G401 (cell line): ENCODE measurements around the gene APH1B. TPM values are rescaled to one million over a fixed set of nuclear protein-coding genes. Genes with fewer than 3 reads are reported as not detected.
"Not testable (repeated sequence)": the region's sequence is repeated elsewhere in the genome, so short reads cannot be mapped to it uniquely, and the experiment has no call there.

Experiments
- DNase-seq: peaks from one replicate; pipeline ENCODE4 v3.0.0-alpha.2; 2015; ENCODE audit warnings: low spot score
- in situ Hi-C: cut with HindIII; loops from 2 replicates; pipeline ENCODE4 v1.10.0; 2016; ENCODE audit warnings: low sequenced_read_pairs, mixed read lengths
- total RNA-seq: library from RNA; depleted of rRNA; stranded (reverse); fragments of >200 nt; shearing (Covaris generic); gene quantifications from 2 replicates; pipeline ENCODE4 v1.2.3, GENCODE V29; 2014

APH1B gene
- total RNA-seq, 1 experiment from 2014 or later, result 7.4 TPM

- DNase-seq, result peak; percentile 22
- in situ Hi-C loops, result no loop called here
Measured at GRCh38 chr15:63322541-63322940, 45.1 kb downstream of the APH1B start.

DNA sequence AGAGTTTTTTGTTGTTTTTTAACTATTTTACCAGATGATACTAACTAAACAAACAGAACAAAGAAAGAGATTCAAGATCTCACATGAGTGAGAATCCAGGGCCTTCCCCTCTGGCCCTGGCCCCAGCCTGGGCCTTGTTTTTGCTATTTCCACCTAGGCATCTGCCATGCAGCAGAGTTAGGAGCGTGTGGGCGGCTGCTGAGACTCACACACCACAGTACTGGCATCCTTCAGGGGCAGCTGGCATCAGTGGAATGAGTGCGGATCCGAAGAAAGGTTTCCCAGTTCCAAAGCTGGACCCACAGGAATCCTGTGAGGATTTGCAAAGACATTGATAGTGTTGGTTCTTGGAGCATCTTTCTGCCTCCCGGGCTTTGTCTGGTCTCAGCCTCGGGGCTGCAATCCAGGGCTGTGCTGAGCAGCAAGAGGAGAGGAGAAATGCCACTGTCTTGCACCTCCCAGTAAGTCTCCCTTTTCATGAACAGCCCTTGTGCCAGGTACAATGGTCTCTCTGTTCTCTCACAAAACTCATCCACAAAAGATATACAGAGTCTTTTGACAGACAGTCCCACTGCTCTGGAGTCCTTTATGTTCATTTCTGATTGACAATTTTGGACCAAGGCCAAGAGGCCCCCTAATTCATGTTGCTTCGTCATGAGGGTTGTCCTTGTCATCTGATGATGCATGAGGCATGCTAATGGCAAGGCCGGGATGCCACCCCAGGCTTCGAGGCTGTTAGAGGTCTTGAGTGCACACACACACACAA is 46.6 kb downstream of the APH1B start:
- in situ Hi-C loops, result no loop called here
- DNase-seq, result peak; percentile 60

- DNase-seq, result no peak
- in situ Hi-C loops, result no loop called here
Measured at GRCh38 chr15:63324770-63325169, 47.4 kb downstream of the APH1B start.

- DNase-seq, result no peak
- in situ Hi-C loops, result no loop called here
Measured at GRCh38 chr15:63327648-63328421, 50.4 kb downstream of the APH1B start.

DNA sequence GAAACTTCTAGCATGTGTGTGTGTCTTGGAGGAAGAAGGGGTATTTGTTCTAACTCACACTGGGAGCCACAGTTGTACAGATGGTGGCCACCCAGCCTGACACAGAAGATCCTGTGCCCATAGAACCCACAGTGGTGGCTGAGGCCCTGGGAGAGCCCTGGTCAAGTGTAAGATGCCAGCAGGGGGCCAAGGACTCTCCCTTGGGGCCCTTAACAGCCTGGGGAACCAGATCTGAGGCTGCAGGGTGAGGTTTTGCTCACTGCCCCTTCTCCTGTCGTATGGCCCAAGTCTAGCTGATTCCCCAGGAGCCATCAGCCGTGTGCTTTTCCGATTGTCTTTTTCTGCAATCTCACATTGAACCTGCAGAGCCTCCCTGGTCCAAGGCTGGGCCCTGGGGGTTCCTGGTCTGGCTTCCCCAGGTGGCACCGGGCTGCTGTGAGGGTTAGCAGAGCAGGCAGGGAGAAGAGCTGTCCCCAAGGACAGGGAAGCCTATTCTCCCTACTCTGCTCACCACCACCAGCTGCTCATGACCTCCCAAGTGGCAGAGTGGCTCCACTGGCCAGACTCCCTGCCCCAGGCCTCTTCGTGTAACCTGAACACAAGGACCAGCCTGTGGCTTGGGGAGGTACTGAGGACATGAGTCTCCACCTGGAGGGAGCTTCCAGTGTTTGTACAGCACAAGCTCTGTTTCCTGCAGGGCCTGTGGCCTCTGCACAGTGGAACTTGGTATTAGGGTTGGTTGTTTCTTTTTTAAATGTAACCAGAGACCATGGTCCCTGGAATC is 52.4 kb downstream of the APH1B start:
- no peak for DNase-seq
- in situ Hi-C loops, result no loop called here

- in situ Hi-C loops, result no loop called here
- DNase-seq, result no peak
Measured at GRCh38 chr15:63330926-63331325, 53.5 kb downstream of the APH1B start.

- DNase-seq, result no peak
- in situ Hi-C loops, result no loop called here
Measured at GRCh38 chr15:63331456-63331855, 54.1 kb downstream of the APH1B start.

GRCh38 chr15:63332367-63333124 is 55.1 kb downstream of the APH1B start:
- in situ Hi-C loops, result no loop called here
- no peak for DNase-seq

- no peak for DNase-seq
- in situ Hi-C loops, result no loop called here
Measured at GRCh38 chr15:63334821-63335220, 57.4 kb downstream of the APH1B start.

DNA sequence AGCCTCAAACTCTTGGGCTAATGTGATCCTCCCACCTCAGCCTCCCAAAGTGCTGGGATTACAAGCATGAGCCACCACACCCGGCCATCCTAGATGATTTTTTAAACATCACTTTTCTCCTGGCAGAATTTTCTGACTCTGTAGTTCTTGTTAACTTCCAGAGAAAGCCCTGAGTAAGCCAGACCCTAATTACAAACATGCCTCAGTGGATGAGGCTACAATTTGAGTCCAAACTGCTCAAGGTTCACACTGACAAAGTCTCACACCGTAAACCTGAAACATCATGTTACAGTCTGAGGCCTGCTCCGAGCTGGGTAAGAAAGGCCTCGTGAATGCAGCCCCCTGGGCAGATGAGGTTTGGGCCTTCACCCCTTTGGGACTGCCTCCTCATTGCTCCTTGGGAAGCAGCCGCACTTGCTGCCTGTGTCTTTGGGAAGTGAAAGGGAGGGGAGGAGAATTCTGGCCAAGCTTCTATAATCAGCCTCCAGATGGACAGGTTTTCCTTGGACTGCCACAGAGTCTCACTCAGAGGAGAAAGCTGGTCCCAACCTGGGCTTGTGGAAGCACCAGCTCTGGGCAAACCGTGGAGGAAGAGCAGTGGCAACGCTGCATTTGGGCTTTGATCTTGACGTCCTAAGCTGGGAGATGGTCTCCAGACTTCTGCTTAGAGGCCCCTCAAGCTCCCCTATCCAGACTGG is 58.3 kb downstream of the APH1B start:
- DNase-seq, result peak; percentile 91
- in situ Hi-C loops, result no loop called here

- no peak for DNase-seq
- in situ Hi-C loops, result no loop called here
Measured at GRCh38 chr15:63337046-63337445, 59.6 kb downstream of the APH1B start.

- no peak for DNase-seq
- in situ Hi-C loops, result no loop called here
Measured at GRCh38 chr15:63338170-63338569, 60.8 kb downstream of the APH1B start.

DNA sequence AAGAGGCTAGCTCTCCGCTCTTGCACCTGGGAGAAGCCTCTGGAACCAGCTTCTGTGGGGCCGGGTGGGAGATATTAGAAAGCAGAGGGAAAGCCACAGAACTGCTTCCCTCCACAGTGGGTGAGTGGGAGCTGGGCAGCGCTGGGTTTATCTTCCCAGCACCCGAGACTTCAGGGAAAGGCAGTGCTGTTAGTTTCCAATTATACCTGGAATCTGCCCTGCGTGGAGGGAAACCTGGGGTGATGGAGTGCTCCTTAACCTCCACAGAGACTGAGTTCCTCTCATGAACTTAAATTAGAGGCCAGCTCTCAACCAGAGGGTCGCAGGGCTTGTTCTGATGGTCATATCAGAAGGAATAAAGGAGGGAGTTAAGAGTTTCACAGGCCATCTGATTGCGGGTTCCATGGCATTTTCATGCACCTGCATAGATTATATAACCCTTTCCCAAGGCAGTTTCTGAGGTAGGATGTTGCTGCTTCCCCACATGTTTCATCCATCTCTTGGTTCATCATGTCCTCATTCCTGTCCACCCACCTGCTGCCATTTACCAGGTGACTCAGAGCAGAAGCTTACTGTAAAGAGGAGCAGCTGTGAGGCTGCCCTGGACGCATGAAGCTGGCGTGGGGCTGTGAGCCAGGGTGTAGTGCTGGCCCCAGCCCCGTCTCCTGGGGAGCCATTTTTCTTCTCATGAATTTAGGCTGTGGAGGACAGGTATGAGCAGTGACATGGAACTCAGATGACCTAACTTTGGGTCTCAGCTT is 61.8 kb downstream of the APH1B start:
- no peak for DNase-seq
- in situ Hi-C loops, result no loop called here

- in situ Hi-C loops, result no loop called here
- DNase-seq, result no peak
Measured at GRCh38 chr15:63339836-63340235, 62.4 kb downstream of the APH1B start.

DNA sequence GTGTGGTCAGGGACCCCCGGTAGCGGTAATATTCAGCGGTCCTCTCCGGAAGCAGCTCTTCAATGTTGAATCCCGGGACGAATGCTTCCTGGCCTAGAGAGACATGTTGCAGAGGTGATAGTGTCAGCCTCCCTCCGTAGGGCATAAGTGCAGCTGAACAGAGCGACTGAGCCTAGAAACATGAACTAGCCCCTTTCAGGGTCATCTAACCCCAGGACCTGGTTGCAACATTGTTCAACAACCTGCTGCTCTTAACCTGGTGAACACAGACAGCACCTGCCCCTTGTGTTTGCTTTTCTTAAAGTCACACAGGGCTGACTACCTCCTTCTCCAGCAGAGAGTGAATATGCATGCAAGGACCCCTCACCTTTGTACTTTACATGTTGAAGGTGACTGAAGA is 62.9 kb downstream of the APH1B start:
- in situ Hi-C loops, result no loop called here
- no peak for DNase-seq

DNA sequence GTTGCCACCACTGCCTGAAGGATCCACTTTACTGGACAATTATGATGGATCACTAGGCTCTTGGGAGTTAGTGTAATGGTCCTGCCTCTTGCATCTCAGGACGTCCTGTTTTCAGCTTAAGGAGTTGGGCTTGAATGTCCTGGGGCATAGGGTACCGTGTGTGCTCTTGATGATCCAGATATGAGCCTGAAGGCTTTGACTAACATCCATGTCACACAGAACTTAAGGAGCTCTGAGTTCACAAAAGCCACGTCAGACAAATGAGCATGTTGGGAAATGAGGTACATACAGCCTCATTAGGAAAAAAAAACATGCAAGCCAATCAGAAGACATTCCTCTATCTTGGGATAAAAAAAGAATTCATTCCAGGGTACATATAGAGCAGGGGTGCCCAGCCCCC is 63.5 kb downstream of the APH1B start:
- in situ Hi-C loops, result no loop called here
- DNase-seq, result no peak

DNA sequence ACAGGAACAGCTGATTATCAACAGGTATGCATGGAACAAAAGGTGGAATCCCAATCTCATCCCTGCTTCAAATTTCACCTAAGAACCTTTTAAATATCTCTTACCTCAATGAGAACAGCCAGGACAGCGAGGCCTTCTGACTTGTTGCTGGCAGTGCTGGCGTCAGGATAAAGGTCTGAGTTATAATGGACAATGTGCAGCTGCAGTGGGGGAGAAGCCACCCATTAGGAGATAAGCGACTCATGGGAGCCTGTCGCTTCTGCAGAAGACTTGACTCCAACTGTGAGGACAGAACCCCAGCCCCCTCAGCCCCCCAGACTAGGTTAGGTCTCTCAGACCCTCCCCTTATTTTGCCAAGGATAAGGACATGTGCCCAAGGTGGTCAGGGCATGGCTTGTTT is 64.5 kb downstream of the APH1B start:
- DNase-seq, result no peak
- in situ Hi-C loops, result no loop called here

DNA sequence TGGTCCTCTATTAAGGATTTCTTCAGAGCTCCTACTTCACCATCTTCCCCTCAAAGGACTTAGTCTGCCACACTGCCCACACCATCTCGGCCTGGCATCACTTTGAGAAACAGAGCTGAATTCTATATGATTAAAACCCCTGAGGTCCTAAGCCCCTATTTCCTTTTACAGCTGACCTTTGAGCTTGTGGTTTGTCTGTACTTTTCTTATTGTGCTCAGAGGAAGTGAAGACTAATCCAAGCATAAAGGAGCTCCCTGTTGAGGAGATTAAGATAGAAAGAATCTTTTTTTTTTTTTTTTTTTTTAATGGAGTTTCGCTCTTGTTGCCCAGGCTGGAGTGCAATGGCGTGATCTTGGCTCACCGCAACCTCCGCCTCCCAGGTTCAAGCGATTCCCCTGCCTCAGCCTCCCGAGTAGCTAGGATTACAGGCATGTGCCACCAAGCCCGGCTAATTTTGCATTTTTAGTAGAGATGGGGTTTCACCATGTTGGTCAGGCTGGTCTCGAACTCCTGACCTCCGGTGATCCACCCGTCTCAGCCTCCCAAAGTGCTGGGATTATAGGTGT is 65.7 kb downstream of the APH1B start:
- DNase-seq, in situ Hi-C loops: not testable (repeated sequence)
